Measurements from ENCODE around the gene MEGF11. TPM values are rescaled to one million over a fixed set of nuclear protein-coding genes. Genes with fewer than 3 reads are reported as not detected.

MEGF11 gene
- not detected for total RNA-seq

DNA sequence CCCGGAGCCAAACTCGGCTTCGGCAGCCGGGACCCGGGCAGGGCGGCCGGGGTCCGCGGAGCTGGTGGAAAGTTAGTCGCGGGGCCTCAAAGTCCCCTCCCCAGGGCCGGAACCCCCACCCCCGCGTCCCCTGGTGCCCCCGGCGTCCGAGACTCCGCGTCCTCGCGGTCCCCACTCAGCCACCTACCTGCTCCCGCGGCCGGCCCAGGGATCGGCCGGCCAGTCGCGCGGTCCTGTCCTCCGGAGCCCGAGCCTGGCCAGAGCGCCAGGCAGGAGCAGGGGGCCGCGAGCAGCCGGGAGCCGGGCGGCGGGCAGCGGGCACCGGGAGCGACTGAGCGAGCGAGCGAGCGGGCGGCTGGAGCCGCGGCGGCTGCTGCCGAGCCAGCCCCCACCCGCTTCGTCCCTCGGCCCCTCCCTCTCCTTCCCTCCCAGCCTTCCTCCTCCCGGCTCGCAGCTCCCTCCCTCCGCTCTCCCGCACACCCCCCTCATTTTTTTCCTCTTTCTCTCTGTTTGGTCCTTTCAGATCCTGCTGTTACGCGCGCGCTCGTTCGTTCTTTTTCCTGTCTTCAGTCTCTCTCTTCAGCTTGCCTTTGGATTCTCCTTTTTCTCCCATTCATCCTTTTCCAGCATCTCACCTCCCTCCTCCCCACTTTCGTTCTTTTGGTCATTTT is at the start of gene MEGF11:
Gene MEGF11, minus strand, starts transcription at position 333 of the 671 bp plus-strand sequence. CDS start 125,347 bp downstream, outside the sequence.
- peaks cover 4 to 9% of the 10 kb centered on the region in 2 donors for H3K4me1 ChIP-seq
- H3K27me3 ChIP-seq: peaks cover 5 to 45% of the 10 kb centered on the region in 2 donors
- intact Hi-C loops (cut with DNase I; ENCODE audit: low total_unique reads): no loop called here
- no peak within 1 kb of the TSS for H3K27ac ChIP-seq
- no peaks in the 10 kb centered on the region for H3K9me3 ChIP-seq
- peak within 1 kb of the TSS; percentile 45 to 80 (median 54) for H3K4me3 ChIP-seq
- TF ChIP-seq POLR2AphosphoS5 (IDR thresholded peaks at IDR 0.05) (no peak), POLR2A (IDR thresholded peaks at IDR 0.05) (no peak)
- TF ChIP-seq, protein P1, sequence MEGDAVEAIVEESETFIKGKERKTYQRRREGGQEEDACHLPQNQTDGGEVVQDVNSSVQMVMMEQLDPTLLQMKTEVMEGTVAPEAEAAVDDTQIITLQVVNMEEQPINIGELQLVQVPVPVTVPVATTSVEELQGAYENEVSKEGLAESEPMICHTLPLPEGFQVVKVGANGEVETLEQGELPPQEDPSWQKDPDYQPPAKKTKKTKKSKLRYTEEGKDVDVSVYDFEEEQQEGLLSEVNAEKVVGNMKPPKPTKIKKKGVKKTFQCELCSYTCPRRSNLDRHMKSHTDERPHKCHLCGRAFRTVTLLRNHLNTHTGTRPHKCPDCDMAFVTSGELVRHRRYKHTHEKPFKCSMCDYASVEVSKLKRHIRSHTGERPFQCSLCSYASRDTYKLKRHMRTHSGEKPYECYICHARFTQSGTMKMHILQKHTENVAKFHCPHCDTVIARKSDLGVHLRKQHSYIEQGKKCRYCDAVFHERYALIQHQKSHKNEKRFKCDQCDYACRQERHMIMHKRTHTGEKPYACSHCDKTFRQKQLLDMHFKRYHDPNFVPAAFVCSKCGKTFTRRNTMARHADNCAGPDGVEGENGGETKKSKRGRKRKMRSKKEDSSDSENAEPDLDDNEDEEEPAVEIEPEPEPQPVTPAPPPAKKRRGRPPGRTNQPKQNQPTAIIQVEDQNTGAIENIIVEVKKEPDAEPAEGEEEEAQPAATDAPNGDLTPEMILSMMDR (IDR thresholded peaks at IDR 0.05): no peak
- H3K36me3 ChIP-seq: no peaks in the 10 kb centered on the region
- no peak for DNase-seq (ENCODE audit: low spot score in 2 of 2)

DNA sequence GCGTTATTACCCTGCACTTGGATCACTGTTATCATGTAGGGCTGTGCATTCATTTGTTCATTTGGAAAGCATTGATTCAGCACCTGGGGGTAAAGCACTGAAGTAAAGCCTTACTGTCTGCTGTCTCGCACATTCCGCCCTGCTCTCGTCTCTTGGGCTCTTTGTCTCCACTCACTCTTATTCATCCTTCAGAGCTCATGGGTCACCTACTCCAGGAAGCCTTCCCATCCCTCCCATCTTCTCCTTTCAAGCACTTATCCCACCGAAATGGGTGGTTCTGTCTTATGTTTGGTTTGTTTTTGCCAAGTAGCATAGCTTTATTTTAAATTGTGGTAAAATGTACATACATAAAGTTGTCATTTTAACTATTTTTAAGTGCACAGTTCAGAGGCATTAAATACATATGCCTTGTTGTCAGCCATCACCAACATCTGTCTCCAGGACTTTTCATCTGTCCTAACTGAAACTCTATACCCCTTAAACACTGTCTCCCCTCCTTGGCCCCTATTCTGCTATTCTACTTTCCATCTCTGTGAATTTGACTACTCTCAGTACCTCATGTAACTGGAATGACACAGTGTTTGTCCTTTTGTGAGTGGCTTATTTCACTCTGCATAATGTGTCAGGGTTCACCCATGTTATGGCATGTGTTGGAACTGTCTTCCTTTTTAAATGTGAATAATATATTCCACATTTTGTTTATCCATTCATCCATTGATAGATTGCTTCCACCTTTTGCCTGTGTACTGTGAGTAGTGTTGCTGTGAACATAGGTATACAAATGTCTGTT is 49.1 kb upstream of the MEGF11 start:
- Histone ChIP-seq H3K4me3 (no peak overlapping the region), H3K9me3 (no peaks in the 10 kb centered on the region), H3K27ac (peak overlapping the region in 1 of 2 donors; percentile 8), H3K27me3 (no peaks in the 10 kb centered on the region), H3K4me1 (no peaks in the 10 kb centered on the region), H3K36me3 (no peaks in the 10 kb centered on the region)
- DNase-seq (ENCODE audit: low spot score in 2 of 2): no peak
- intact Hi-C loops (cut with DNase I; ENCODE audit: low total_unique reads): no loop called here
- TF ChIP-seq, protein P1 (IDR thresholded peaks at IDR 0.05): no peak
- TF ChIP-seq POLR2AphosphoS5 (IDR thresholded peaks at IDR 0.05) (no peak), POLR2A (IDR thresholded peaks at IDR 0.05) (no peak)

DNA sequence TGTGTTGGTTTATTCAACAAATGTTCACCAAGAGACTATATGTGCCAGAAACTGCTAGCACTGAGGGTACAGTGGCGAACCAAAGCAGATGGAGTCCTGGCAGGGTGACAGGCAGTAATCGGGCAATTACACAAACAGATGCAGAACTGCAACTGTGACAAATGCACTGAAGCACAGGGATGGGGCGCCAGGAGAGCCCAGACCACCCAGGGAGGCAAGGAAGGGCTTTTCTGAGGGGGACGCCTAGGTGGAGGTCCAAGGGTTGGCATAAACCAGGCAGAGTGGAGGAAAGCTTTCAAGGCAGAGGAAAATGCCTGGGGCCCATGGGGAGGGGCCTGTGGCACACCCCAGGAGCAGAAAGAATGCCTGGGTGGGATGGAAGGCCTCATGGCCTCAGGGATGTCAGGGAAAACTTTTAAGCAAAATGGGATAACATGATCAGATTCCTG is 45.3 kb upstream of the MEGF11 start:
- TF ChIP-seq, protein P1 (IDR thresholded peaks at IDR 0.05): no peak
- no peak for TF ChIP-seq POLR2AphosphoS5 (IDR thresholded peaks at IDR 0.05)
- no peak for TF ChIP-seq POLR2A (IDR thresholded peaks at IDR 0.05)
- DNase-seq (ENCODE audit: low spot score in 2 of 2): no peak
- intact Hi-C loops (cut with DNase I; ENCODE audit: low total_unique reads): no loop called here

DNA sequence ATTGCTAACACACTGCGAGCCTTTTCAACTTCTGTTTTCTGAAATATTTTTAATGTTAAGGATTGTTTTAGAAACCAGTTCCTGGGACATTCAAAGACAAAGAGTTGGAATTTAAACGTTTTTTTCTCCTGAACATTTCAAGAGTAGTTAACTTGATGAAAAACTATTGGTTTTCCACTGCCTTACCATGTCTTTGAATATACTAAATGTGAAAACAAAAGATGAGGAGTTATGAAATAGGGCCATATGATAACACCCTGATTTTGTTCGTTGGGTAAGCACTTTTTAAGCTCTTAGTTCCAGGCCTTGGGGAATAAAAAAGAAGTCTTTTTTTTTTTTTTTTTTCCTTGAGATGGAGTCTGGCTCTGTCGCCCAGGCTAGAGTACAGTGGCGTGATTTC is 42.6 kb upstream of the MEGF11 start:
- H3K27ac ChIP-seq: no peak overlapping the region
- no peaks in the 10 kb centered on the region for H3K27me3 ChIP-seq
- no peaks in the 10 kb centered on the region for H3K9me3 ChIP-seq
- peaks cover 0 to 7% of the 10 kb centered on the region in 2 donors for H3K4me1 ChIP-seq
- no peaks in the 10 kb centered on the region for H3K36me3 ChIP-seq
- TF ChIP-seq POLR2A (IDR thresholded peaks at IDR 0.05) (no peak), POLR2AphosphoS5 (IDR thresholded peaks at IDR 0.05) (no peak)
- TF ChIP-seq, protein P1 (IDR thresholded peaks at IDR 0.05): no peak
- no peak overlapping the region for H3K4me3 ChIP-seq
- intact Hi-C loops (cut with DNase I; ENCODE audit: low total_unique reads): no loop called here
- DNase-seq (ENCODE audit: low spot score in 2 of 2): no peak

More for the DNA sequence above, 45.3 kb upstream of the MEGF11 start:
- Histone ChIP-seq H3K27me3 (no peaks in the 10 kb centered on the region), H3K4me1 (peaks cover 0 to 7% of the 10 kb centered on the region in 2 donors), H3K9me3 (no peaks in the 10 kb centered on the region), H3K36me3 (no peaks in the 10 kb centered on the region), H3K4me3 (no peak overlapping the region), H3K27ac (no peak overlapping the region)

DNA sequence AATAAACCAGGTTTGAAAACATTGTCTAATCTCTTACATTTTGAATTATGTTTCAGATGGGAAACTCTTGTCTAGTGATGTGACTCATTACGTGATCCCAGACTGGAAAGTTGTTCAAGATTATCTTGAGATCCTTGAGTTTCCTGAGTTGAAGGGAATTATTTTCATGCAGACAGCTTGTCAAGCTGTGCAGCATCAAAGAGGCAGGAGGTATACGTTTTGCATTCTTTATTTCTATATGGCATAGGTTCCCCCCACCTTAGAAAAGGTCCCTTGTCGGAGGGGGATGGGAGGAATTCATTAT is 41.3 kb upstream of the MEGF11 start:
- H3K9me3 ChIP-seq: no peaks in the 10 kb centered on the region
- no peaks in the 10 kb centered on the region for H3K27me3 ChIP-seq
- peaks cover 0 to 7% of the 10 kb centered on the region in 2 donors for H3K4me1 ChIP-seq
- H3K36me3 ChIP-seq: no peaks in the 10 kb centered on the region
- H3K27ac ChIP-seq: peak overlapping the region in 1 of 2 donors; percentile 94
- no peak for DNase-seq (ENCODE audit: low spot score in 2 of 2)
- peak overlapping the region in 2 of 3 donors; percentile 76 to 91 for H3K4me3 ChIP-seq
- TF ChIP-seq POLR2A (IDR thresholded peaks at IDR 0.05) (no peak), POLR2AphosphoS5 (IDR thresholded peaks at IDR 0.05) (no peak)
- TF ChIP-seq, protein P1 (IDR thresholded peaks at IDR 0.05): no peak
- intact Hi-C loops (cut with DNase I; ENCODE audit: low total_unique reads): no loop called here

Measured in breast epithelium (tissue), 4 donors.